ENCODE data around the gene TECRL. TPM values are rescaled to one million over a fixed set of nuclear protein-coding genes. Genes with fewer than 3 reads are reported as not detected.

TECRL gene
- total RNA-seq, 5 donors from 2014 or later (not counting 1 experiment from before 2014, with no cell fraction given): not detected

DNA sequence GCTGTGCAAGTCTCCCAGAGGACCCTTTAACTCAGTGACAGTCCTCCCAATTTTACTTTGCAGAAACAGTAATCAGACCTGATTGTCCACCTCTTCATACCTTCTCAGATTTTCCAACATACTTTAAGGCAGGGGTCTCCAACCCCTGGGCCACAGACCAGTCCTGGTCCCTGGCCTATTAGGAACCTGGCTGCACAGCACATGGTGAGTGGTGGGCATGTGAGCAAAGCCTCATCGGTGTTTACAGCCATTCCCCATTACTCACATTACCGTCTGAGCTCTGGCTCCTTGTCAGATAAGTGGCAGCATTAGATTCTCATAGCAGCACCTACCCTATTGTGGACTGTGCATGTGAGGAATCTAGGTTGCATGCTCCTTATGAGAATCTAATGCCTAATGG lies 74.3 kb downstream of the TECRL start:
- CTCF ChIA-PET: interaction anchor here in 1 of 2 donors (0.6 kb wide), 1 partner anchor 280 kb away, joined by 4 read pairs; no protein-coding TSS in a partner anchor
- H3K4me1 ChIP-seq (ENCODE audit: control insufficient read depth in 1 of 2, extremely low read depth in 1 of 2, insufficient read depth in 2 of 2, low read length in 2 of 2): no peaks in the 10 kb centered on the region
- Mint-ChIP-seq H3K4me1 (no peaks in the 10 kb centered on the region), H3K27ac (no peak overlapping the region), H3K9me3 (peaks cover 9 to 15% (median 13%) of the 10 kb centered on the region in 3 donors), H3K36me3 (no peaks in the 10 kb centered on the region), H3K4me3 (no peak overlapping the region), H3K27me3 (no peaks in the 10 kb centered on the region)
- no peak overlapping the region for H3K27ac ChIP-seq (ENCODE audit: low read length)
- H3K27me3 ChIP-seq (replicated peaks in 1 of 2; ENCODE audit: control insufficient read depth in 2 of 2, extremely low read depth in 1 of 2, insufficient read depth in 2 of 2, low read length in 1 of 2): no peaks in the 10 kb centered on the region
- DNase-seq (no peak), ATAC-seq (replicated peaks in 1 of 4) (no peak)
- WGBS (ENCODE audit: insufficient coverage): no CpG with 5 or more reads among the region's 2 CpGs
- no peak overlapping the region for H3K4me3 ChIP-seq (ENCODE audit: control insufficient read depth in 1 of 2, extremely low read depth in 1 of 2, low read length in 1 of 2)
- no peaks in the 10 kb centered on the region for H3K9me3 ChIP-seq
- H3K36me3 ChIP-seq (ENCODE audit: control insufficient read depth in 2 of 2, extremely low read depth in 1 of 2, insufficient read depth in 1 of 2, low read length in 1 of 2): no peaks in the 10 kb centered on the region
- POLR2A ChIA-PET: no interaction called here

DNA sequence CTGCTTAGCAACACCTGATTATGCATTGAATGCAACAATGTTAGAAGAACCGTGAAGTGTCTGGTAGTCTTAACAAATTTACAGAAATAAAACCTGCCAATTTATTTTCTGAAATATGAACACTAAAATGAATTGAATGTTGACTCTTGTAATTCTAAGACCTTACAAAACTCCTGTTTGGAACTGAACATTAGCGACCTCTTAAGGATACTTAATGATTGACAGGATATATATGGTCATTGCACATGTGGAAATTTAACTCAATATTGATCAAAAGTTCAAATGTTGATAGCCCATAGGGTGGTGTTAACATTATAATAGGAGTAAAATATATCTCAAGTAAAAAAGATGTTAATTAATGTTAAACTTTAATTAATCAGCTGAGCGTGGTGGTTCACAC lies 79.1 kb downstream of the TECRL start:
- Mint-ChIP-seq H3K4me3 (no peak overlapping the region), H3K36me3 (no peaks in the 10 kb centered on the region), H3K27me3 (no peaks in the 10 kb centered on the region), H3K4me1 (no peaks in the 10 kb centered on the region), H3K9me3 (peaks cover 8 to 16% (median 14%) of the 10 kb centered on the region in 3 donors), H3K27ac (no peak overlapping the region)
- ChIA-PET CTCF (no interaction called here), POLR2A (no interaction called here)
- no CpG with 5 or more reads among the region's 3 CpGs for WGBS (ENCODE audit: insufficient coverage)
- Histone ChIP-seq H3K27ac (ENCODE audit: low read length) (no peak overlapping the region), H3K9me3 (no peaks in the 10 kb centered on the region), H3K36me3 (ENCODE audit: control insufficient read depth in 2 of 2, extremely low read depth in 1 of 2, insufficient read depth in 1 of 2, low read length in 1 of 2) (no peaks in the 10 kb centered on the region), H3K4me1 (ENCODE audit: control insufficient read depth in 1 of 2, extremely low read depth in 1 of 2, insufficient read depth in 2 of 2, low read length in 2 of 2) (no peaks in the 10 kb centered on the region), H3K27me3 (replicated peaks in 1 of 2; ENCODE audit: control insufficient read depth in 2 of 2, extremely low read depth in 1 of 2, insufficient read depth in 2 of 2, low read length in 1 of 2) (no peaks in the 10 kb centered on the region), H3K4me3 (ENCODE audit: control insufficient read depth in 1 of 2, extremely low read depth in 1 of 2, low read length in 1 of 2) (no peak overlapping the region)
- no peak for ATAC-seq (replicated peaks in 1 of 4)
- no peak for DNase-seq

DNA sequence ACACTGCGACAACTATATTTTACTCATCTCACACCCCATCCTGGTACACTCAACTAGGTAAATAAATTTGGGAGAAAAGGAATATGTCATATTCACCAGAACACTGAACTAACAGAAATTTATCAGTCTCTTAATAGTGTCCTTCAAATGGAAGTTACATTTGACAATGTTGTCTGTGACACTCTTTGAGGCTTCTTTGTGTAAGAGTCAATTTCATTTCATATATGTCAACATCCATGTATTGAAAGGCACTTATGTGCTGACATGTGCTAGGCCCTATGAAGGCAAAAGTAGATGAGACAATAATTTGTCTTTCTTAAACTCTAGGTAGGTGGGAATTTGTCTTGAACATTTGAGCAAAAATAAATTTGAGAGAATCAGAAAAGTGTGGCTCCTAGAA lies 82.0 kb downstream of the TECRL start:
- no CpG with 5 or more reads among the region's 1 CpG for WGBS (ENCODE audit: insufficient coverage)
- CTCF ChIA-PET: no interaction called here
- Mint-ChIP-seq H3K4me1 (no peaks in the 10 kb centered on the region), H3K27ac (no peak overlapping the region), H3K27me3 (no peaks in the 10 kb centered on the region), H3K36me3 (no peaks in the 10 kb centered on the region), H3K4me3 (no peak overlapping the region), H3K9me3 (peaks cover 7 to 22% (median 17%) of the 10 kb centered on the region in 3 donors)
- H3K36me3 ChIP-seq (ENCODE audit: control insufficient read depth in 2 of 2, extremely low read depth in 1 of 2, insufficient read depth in 1 of 2, low read length in 1 of 2): no peaks in the 10 kb centered on the region
- no peak for DNase-seq
- no peak overlapping the region for H3K4me3 ChIP-seq (ENCODE audit: control insufficient read depth in 1 of 2, extremely low read depth in 1 of 2, low read length in 1 of 2)
- H3K4me1 ChIP-seq (ENCODE audit: control insufficient read depth in 1 of 2, extremely low read depth in 1 of 2, insufficient read depth in 2 of 2, low read length in 2 of 2): no peaks in the 10 kb centered on the region
- no peak overlapping the region for H3K27ac ChIP-seq (ENCODE audit: low read length)
- POLR2A ChIA-PET: no interaction called here
- no peaks in the 10 kb centered on the region for H3K9me3 ChIP-seq
- no peaks in the 10 kb centered on the region for H3K27me3 ChIP-seq (replicated peaks in 1 of 2; ENCODE audit: control insufficient read depth in 2 of 2, extremely low read depth in 1 of 2, insufficient read depth in 2 of 2, low read length in 1 of 2)
- no peak for ATAC-seq (replicated peaks in 1 of 4)

- Histone ChIP-seq H3K4me1 (ENCODE audit: control insufficient read depth in 1 of 2, extremely low read depth in 1 of 2, insufficient read depth in 2 of 2, low read length in 2 of 2) (no peaks in the 10 kb centered on the region), H3K27me3 (replicated peaks in 1 of 2; ENCODE audit: control insufficient read depth in 2 of 2, extremely low read depth in 1 of 2, insufficient read depth in 2 of 2, low read length in 1 of 2) (no peaks in the 10 kb centered on the region), H3K36me3 (ENCODE audit: control insufficient read depth in 2 of 2, extremely low read depth in 1 of 2, insufficient read depth in 1 of 2, low read length in 1 of 2) (no peaks in the 10 kb centered on the region), H3K27ac (ENCODE audit: low read length) (no peak overlapping the region), H3K4me3 (ENCODE audit: control insufficient read depth in 1 of 2, extremely low read depth in 1 of 2, low read length in 1 of 2) (no peak overlapping the region), H3K9me3 (no peaks in the 10 kb centered on the region)
- Mint-ChIP-seq H3K27ac (no peak overlapping the region), H3K27me3 (no peaks in the 10 kb centered on the region), H3K4me3 (no peak overlapping the region), H3K4me1 (no peaks in the 10 kb centered on the region), H3K36me3 (no peaks in the 10 kb centered on the region), H3K9me3 (peaks cover 9 to 22% (median 17%) of the 10 kb centered on the region in 3 donors)
- DNase-seq (no peak), ATAC-seq (replicated peaks in 1 of 4) (no peak)
- CTCF ChIA-PET: no interaction called here
- no CpG with 5 or more reads among the region's 1 CpG for WGBS (ENCODE audit: insufficient coverage)
- POLR2A ChIA-PET: interaction anchor here in 1 of 2 donors (0.6 kb wide), 1 partner anchor 164 kb away, joined by 3 read pairs; no protein-coding TSS in a partner anchor
Measured at GRCh38 chr4:64326507-64326906, 82.7 kb downstream of the TECRL start.

GRCh38 chr4:64306255-64306565 lies 103.0 kb downstream of the TECRL start:
- Histone ChIP-seq H3K36me3 (ENCODE audit: control insufficient read depth in 2 of 2, extremely low read depth in 1 of 2, insufficient read depth in 1 of 2, low read length in 1 of 2) (no peaks in the 10 kb centered on the region), H3K27ac (ENCODE audit: low read length) (no peak overlapping the region), H3K27me3 (replicated peaks in 1 of 2; ENCODE audit: control insufficient read depth in 2 of 2, extremely low read depth in 1 of 2, insufficient read depth in 2 of 2, low read length in 1 of 2) (no peaks in the 10 kb centered on the region), H3K4me3 (ENCODE audit: control insufficient read depth in 1 of 2, extremely low read depth in 1 of 2, low read length in 1 of 2) (no peak overlapping the region), H3K9me3 (no peaks in the 10 kb centered on the region), H3K4me1 (ENCODE audit: control insufficient read depth in 1 of 2, extremely low read depth in 1 of 2, insufficient read depth in 2 of 2, low read length in 2 of 2) (no peaks in the 10 kb centered on the region)
- H3K9me3 Mint-ChIP-seq: peaks cover 13 to 24% (median 17%) of the 10 kb centered on the region in 3 donors
- no peak for DNase-seq
- no peaks in the 10 kb centered on the region for H3K4me1 Mint-ChIP-seq
- H3K4me3 Mint-ChIP-seq: no peak overlapping the region
- 80% methylated on average over 2 of the region's 4 CpGs for WGBS (ENCODE audit: insufficient coverage)
- H3K27me3 Mint-ChIP-seq: no peaks in the 10 kb centered on the region
- H3K27ac Mint-ChIP-seq: no peak overlapping the region
- ChIA-PET CTCF (no interaction called here), POLR2A (no interaction called here)
- ATAC-seq (replicated peaks in 1 of 4): no peak
- no peaks in the 10 kb centered on the region for H3K36me3 Mint-ChIP-seq

DNA sequence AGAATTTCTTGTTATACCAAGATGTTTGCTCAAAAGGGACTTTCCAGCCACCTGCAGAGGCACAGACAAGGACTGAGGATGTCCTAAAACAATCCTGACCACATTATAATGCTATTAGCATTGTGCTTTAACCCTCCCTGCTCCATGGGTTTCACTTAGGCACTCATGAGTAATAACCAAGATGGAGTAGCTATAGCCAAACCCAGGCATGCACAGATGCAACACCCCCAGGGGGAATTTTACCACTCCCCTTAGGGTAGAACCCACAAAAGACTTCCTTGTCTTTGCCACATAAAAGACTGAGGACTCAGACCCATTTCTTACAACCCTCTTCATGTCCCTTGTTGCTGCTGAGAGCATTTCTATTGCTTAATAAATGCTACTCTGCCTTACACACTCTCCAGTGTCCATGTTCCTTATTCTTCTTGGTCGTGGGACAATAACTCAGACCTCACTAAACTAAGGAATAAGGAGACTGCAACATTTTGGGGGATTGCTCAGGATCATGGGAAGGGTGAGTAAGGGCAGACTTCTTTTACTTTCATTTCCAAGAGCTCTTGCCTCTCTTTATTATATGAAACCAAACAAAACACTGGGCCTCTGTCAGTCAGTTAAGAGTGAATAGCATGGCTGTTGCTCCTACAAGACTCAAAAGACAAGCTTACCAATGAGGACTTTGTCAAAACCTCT lies 103.5 kb downstream of the TECRL start:
- DNase-seq: no peak
- Histone ChIP-seq H3K36me3 (ENCODE audit: control insufficient read depth in 2 of 2, extremely low read depth in 1 of 2, insufficient read depth in 1 of 2, low read length in 1 of 2) (no peaks in the 10 kb centered on the region), H3K4me1 (ENCODE audit: control insufficient read depth in 1 of 2, extremely low read depth in 1 of 2, insufficient read depth in 2 of 2, low read length in 2 of 2) (no peaks in the 10 kb centered on the region), H3K4me3 (ENCODE audit: control insufficient read depth in 1 of 2, extremely low read depth in 1 of 2, low read length in 1 of 2) (no peak overlapping the region), H3K27me3 (replicated peaks in 1 of 2; ENCODE audit: control insufficient read depth in 2 of 2, extremely low read depth in 1 of 2, insufficient read depth in 2 of 2, low read length in 1 of 2) (no peaks in the 10 kb centered on the region), H3K27ac (ENCODE audit: low read length) (no peak overlapping the region), H3K9me3 (no peaks in the 10 kb centered on the region)
- peaks cover 13 to 24% (median 17%) of the 10 kb centered on the region in 3 donors for H3K9me3 Mint-ChIP-seq
- no CpG with 5 or more reads among the region's 1 CpG for WGBS (ENCODE audit: insufficient coverage)
- CTCF ChIA-PET: interaction anchor here in 1 of 2 donors (0.6 kb wide), 1 partner anchor 898 kb away, joined by 3 read pairs; no protein-coding TSS in a partner anchor
- no peaks in the 10 kb centered on the region for H3K27me3 Mint-ChIP-seq
- no peak overlapping the region for H3K27ac Mint-ChIP-seq
- ATAC-seq (replicated peaks in 1 of 4): no peak
- H3K36me3 Mint-ChIP-seq: no peaks in the 10 kb centered on the region
- no peak overlapping the region for H3K4me3 Mint-ChIP-seq
- H3K4me1 Mint-ChIP-seq: no peaks in the 10 kb centered on the region
- POLR2A ChIA-PET: interaction anchor here in 1 of 2 donors (0.7 kb wide), 1 partner anchor 16 kb away, joined by 4 read pairs; no protein-coding TSS in a partner anchor

Data from T-cell (primary cell).